ENCODE results near the gene SPATA2L. TPM values are rescaled to one million over a fixed set of nuclear protein-coding genes. Genes with fewer than 3 reads are reported as not detected.
A peak's percentile ranks its signal among the peaks of the same experiment; 100 is the strongest.

The SPATA2L gene
- total RNA-seq, 1 donor from 2014 or later = 9.5 TPM

DNA sequence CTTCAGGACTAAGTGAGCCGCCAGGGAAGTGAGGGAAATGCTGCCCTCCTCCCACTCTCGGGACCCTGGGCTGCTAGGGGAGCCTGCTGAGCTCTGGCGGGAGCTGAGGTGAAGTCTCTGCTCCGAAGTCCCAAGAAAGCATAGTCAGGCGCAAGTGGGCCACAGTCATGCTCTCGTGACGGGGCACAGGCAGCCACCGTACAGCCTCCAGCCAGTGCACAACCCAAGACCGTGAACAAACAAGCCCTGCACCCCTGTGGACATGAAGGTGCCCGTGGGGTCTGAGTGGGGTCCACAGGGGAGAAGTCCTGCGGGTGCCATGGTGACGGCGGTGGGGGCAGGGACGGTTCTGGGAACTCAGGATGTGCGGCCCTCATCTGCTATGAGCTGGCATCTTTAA is 44.5 kb upstream of the SPATA2L start:
- TF ChIP-seq, protein P1, sequence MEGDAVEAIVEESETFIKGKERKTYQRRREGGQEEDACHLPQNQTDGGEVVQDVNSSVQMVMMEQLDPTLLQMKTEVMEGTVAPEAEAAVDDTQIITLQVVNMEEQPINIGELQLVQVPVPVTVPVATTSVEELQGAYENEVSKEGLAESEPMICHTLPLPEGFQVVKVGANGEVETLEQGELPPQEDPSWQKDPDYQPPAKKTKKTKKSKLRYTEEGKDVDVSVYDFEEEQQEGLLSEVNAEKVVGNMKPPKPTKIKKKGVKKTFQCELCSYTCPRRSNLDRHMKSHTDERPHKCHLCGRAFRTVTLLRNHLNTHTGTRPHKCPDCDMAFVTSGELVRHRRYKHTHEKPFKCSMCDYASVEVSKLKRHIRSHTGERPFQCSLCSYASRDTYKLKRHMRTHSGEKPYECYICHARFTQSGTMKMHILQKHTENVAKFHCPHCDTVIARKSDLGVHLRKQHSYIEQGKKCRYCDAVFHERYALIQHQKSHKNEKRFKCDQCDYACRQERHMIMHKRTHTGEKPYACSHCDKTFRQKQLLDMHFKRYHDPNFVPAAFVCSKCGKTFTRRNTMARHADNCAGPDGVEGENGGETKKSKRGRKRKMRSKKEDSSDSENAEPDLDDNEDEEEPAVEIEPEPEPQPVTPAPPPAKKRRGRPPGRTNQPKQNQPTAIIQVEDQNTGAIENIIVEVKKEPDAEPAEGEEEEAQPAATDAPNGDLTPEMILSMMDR (IDR thresholded peaks at IDR 0.05) = no peak
- Mint-ChIP-seq H3K36me3 (ENCODE audit: unreplicated experiment) (peaks cover 2% of the 10 kb centered on the region), H3K27me3 (ENCODE audit: unreplicated experiment) (no peaks in the 10 kb centered on the region), H3K9me3 (ENCODE audit: unreplicated experiment) (no peaks in the 10 kb centered on the region), H3K4me1 (ENCODE audit: unreplicated experiment) (peaks cover 2% of the 10 kb centered on the region), H3K4me3 (ENCODE audit: unreplicated experiment) (no peak overlapping the region), H3K27ac (ENCODE audit: unreplicated experiment) (no peak overlapping the region)
- DNase-seq (ENCODE audit: extremely low spot score, unreplicated experiment) = no peak

DNA sequence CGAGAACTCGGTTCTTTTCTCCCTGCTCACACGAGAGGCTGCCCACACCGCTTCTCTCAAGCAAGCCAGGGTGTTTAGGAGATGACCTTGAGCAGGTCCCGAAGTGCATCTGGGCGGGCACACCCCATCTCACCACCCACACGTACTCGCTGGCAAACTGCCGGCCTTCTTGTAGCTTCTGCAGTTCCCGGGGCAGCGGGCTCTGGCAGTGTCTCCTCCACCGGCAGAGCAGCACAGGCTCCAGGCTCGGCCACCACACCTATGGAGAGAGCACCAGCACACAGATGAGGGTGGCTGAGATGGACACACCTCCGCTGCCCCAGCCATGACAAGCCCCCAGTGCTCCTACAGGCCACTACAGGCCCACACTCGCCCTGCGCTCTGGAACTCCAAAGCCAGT is 43.3 kb upstream of the SPATA2L start:
- H3K27ac Mint-ChIP-seq (ENCODE audit: unreplicated experiment) = no peak overlapping the region
- no peak overlapping the region for H3K4me3 Mint-ChIP-seq (ENCODE audit: unreplicated experiment)
- H3K27me3 Mint-ChIP-seq (ENCODE audit: unreplicated experiment) = no peaks in the 10 kb centered on the region
- H3K36me3 Mint-ChIP-seq (ENCODE audit: unreplicated experiment) = peaks cover 2% of the 10 kb centered on the region
- TF ChIP-seq, protein P1 (IDR thresholded peaks at IDR 0.05) = no peak
- DNase-seq (ENCODE audit: extremely low spot score, unreplicated experiment) = no peak
- peaks cover 2% of the 10 kb centered on the region for H3K4me1 Mint-ChIP-seq (ENCODE audit: unreplicated experiment)
- H3K9me3 Mint-ChIP-seq (ENCODE audit: unreplicated experiment) = no peaks in the 10 kb centered on the region

DNA sequence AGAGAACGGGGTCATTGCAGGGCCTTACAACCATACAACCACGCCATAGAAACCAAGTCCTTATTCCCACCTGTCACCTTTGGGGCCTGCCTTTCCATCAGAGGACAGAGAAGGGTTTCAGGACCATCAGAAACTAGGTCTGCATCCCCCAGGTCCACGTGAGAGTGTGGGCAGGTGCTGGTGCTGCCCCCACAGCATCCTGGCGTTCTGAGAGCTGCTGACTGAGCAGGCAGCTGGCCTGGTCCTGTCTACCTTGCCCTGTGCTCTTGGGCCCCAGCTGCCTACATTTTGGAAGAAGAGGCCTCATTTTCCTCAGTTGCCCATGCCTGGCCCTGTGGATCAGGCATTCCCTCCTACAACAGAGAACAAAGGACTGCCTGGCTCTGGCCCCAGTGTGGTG is 41.4 kb upstream of the SPATA2L start:
- peak overlapping the region; percentile 34 for H3K27ac Mint-ChIP-seq (ENCODE audit: unreplicated experiment)
- DNase-seq (ENCODE audit: extremely low spot score, unreplicated experiment) = no peak
- TF ChIP-seq, protein P1 (IDR thresholded peaks at IDR 0.05) = no peak
- no peaks in the 10 kb centered on the region for H3K4me1 Mint-ChIP-seq (ENCODE audit: unreplicated experiment)
- H3K9me3 Mint-ChIP-seq (ENCODE audit: unreplicated experiment) = no peaks in the 10 kb centered on the region
- H3K36me3 Mint-ChIP-seq (ENCODE audit: unreplicated experiment) = peaks cover 19% of the 10 kb centered on the region
- H3K27me3 Mint-ChIP-seq (ENCODE audit: unreplicated experiment) = no peaks in the 10 kb centered on the region
- no peak overlapping the region for H3K4me3 Mint-ChIP-seq (ENCODE audit: unreplicated experiment)

DNA sequence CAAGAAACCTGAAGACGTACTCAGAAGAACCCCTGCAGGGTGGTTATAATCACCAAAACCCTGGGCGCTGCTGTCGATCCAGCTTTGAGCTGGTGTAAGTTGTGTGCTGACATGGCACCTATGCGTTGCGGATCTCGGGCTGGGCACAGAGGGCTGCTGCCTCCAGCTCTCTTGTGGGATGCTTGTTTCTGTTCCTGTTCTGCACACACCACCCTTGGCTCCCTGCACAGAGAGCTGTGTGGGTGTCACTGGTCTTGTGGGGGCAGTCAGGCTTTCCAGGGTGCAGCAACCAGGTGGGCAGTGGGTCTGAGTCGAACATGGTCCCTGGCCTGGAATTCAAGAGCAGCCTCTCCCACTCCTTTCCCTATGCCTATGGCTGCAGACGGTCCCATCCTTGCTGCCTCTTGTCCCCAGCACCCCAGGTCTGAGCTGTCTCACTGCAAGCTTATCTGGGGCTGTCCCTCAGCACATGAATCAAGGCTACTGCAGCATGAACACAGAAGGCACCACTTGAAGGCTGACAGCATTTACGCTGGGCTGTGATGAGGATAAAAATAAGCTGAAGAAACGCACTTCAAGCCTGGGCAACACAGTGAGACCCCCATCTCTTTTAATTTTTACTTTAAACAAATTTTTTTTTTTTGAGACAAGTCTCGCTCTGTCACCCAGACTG is 40.0 kb upstream of the SPATA2L start:
- Mint-ChIP-seq H3K27me3 (ENCODE audit: unreplicated experiment) (no peaks in the 10 kb centered on the region), H3K4me1 (ENCODE audit: unreplicated experiment) (no peaks in the 10 kb centered on the region), H3K36me3 (ENCODE audit: unreplicated experiment) (peaks cover 29% of the 10 kb centered on the region), H3K27ac (ENCODE audit: unreplicated experiment) (no peak overlapping the region), H3K4me3 (ENCODE audit: unreplicated experiment) (no peak overlapping the region), H3K9me3 (ENCODE audit: unreplicated experiment) (no peaks in the 10 kb centered on the region)
- TF ChIP-seq, protein P1 (IDR thresholded peaks at IDR 0.05) = no peak
- no peak for DNase-seq (ENCODE audit: extremely low spot score, unreplicated experiment)

DNA sequence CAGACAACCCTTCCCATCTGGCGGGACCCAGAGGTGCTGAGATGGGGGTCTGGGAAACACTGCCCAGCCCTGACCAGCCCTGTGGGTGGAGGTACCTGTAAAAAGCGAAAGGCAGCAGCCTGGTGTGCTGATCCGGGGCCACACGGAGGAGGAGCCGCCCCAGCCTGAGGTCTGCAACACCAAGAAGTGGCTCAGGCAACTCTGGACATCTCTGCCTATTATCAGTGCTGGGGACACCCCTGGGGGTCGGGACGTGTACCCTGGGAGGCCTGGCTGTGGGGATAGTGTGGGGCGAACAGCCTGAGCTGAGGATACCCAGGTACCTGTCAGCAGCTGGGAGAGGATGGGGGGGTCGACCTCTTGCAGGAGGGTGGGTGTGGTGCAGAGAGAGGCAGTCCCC is 37.9 kb upstream of the SPATA2L start:
- no peak for DNase-seq (ENCODE audit: extremely low spot score, unreplicated experiment)
- no peaks in the 10 kb centered on the region for H3K4me1 Mint-ChIP-seq (ENCODE audit: unreplicated experiment)
- no peaks in the 10 kb centered on the region for H3K9me3 Mint-ChIP-seq (ENCODE audit: unreplicated experiment)
- TF ChIP-seq, protein P1 (IDR thresholded peaks at IDR 0.05) = no peak
- H3K4me3 Mint-ChIP-seq (ENCODE audit: unreplicated experiment) = no peak overlapping the region
- H3K36me3 Mint-ChIP-seq (ENCODE audit: unreplicated experiment) = peaks cover 40% of the 10 kb centered on the region
- H3K27ac Mint-ChIP-seq (ENCODE audit: unreplicated experiment) = no peak overlapping the region
- H3K27me3 Mint-ChIP-seq (ENCODE audit: unreplicated experiment) = no peaks in the 10 kb centered on the region

All from osteocyte (in vitro differentiated cells).